K562 (cell line): ENCODE results near the gene CCL24. TPM values are rescaled to one million over a fixed set of nuclear protein-coding genes. Genes with fewer than 3 reads are reported as not detected.

Experiments used
- ATAC-seq: fragments of 200-7000 bp; cut with Tn5 transposase; 3 replicates; pipeline ENCODE4 v1.9.1; 2020; ENCODE audit warnings: moderate library complexity
- BruUV-seq: library from RNA; stranded (reverse); fragments of 400-500 nt; replicated peaks from 2 replicates; lab custom pipeline; 2021; lab: Mats Ljungman, UMichigan
- CTCF ChIA-PET: fragments of 300-600 bp; formaldehyde crosslinking; extraction: SDS; loops from one replicate; lab custom pipeline; 2021; ENCODE audit warnings: low intra/inter-chr PET ratio; lab: Yijun Ruan, JAX
- POLR2A ChIA-PET: fragments of 300-600, 350-650 bp; sonication (Branson Sonifier 250); formaldehyde crosslinking; extraction: SDS; loops from one replicate; lab custom pipeline; 2021; ENCODE audit warnings: antibody characterized with exemption, inconsistent platforms; lab: Yijun Ruan, JAX
- DNase-seq, 4 experiments: peaks; one replicate each; pipeline versions ENCODE4 v3.0.0 to v3.0.0-alpha.2; 2011 to 2018; ENCODE audit warnings: low spot score in 3 of 4, mixed read lengths in 3 of 4; ENCODE audit errors: extremely low read depth in 1 of 4
- FAIRE-seq: peaks from 2 replicates; lab custom pipeline; 2011; peaks lifted over from hg19 to GRCh38; lab: Jason Lieb, UNC
- H2AFZ ChIP-seq: 2 replicates; pipeline ENCODE4 v1.6.0; 2011; ENCODE audit warnings: low read depth, low read length, control low read depth, inconsistent platforms
- H3K27ac ChIP-seq: fragments of 200-600 bp; 3 replicates; pipeline ENCODE4 v1.8.0; 2011; ENCODE audit warnings: low read depth, mild to moderate bottlenecking, control low read depth, inconsistent platforms, low read length, moderate library complexity, mixed read lengths; ENCODE audit errors: extremely low read depth
- H3K27me3 ChIP-seq, 2 experiments: fragments of 300-600 bp in 1 of 2; 2 replicates in 1 of 2; 3 replicates in 1 of 2; pipeline versions ENCODE4 v1.6.0 to v1.8.0; 2011; ENCODE audit warnings: inconsistent platforms in 2 of 2, low read length in 2 of 2, mild to moderate bottlenecking in 1 of 2, mixed read lengths in 1 of 2, moderate library complexity in 1 of 2; ENCODE audit not compliant: control insufficient read depth in 2 of 2, insufficient read depth in 2 of 2
- H3K36me3 ChIP-seq: fragments of 300-600 bp; 3 replicates; pipeline ENCODE4 v1.8.0; 2011; ENCODE audit warnings: mild to moderate bottlenecking, low read length, inconsistent platforms; ENCODE audit not compliant: control insufficient read depth, insufficient read depth
- H3K4me1 ChIP-seq, 2 experiments: fragments of 200-600 bp in 1 of 2; replicated peaks in 1 of 2; 2 replicates in 1 of 2; 3 replicates in 1 of 2; pipeline versions ENCODE4 v1.5.1 to v1.8.0; 2011; ENCODE audit warnings: inconsistent platforms in 2 of 2, low read length in 2 of 2, mild to moderate bottlenecking in 1 of 2, mixed read lengths in 1 of 2, moderate library complexity in 1 of 2; ENCODE audit not compliant: control insufficient read depth in 2 of 2, insufficient read depth in 2 of 2
- H3K4me2 ChIP-seq: 2 replicates; pipeline ENCODE4 v1.6.1; 2011; ENCODE audit warnings: low read length, control low read depth, inconsistent platforms, mixed read lengths; ENCODE audit not compliant: insufficient read depth
- H3K4me3 ChIP-seq: fragments of 200-600 bp; sonication (generic), shearing (Covaris generic); 2 replicates; pipeline ENCODE4 v1.5.1; 2016; ENCODE audit warnings: control low read depth, inconsistent platforms
- H3K79me2 ChIP-seq: fragments of 200-600 bp; 3 replicates; pipeline ENCODE4 v1.8.0; 2011; ENCODE audit warnings: low read length, inconsistent platforms; ENCODE audit not compliant: control insufficient read depth, insufficient read depth
- H3K9ac ChIP-seq, 2 experiments: 2 replicates each; pipeline versions ENCODE4 v1.6.0 to v1.6.1; 2011; ENCODE audit warnings: low read depth in 2 of 2, low read length in 2 of 2, control low read depth in 1 of 2, inconsistent platforms in 1 of 2, mild to moderate bottlenecking in 1 of 2, mixed read lengths in 1 of 2; ENCODE audit not compliant: insufficient read depth in 1 of 2
- H3K9me1 ChIP-seq: one replicate; pipeline ENCODE4 v1.6.0; 2011; ENCODE audit warnings: inconsistent platforms, mild to moderate bottlenecking, low read length, moderate library complexity; ENCODE audit not compliant: control insufficient read depth, insufficient read depth
- H3K9me3 ChIP-seq: replicated peaks from 2 replicates; pipeline ENCODE4 v1.5.1; 2011; ENCODE audit warnings: low read depth, low read length, inconsistent platforms; ENCODE audit not compliant: control insufficient read depth, insufficient read depth
- H4K20me1 ChIP-seq: replicated peaks from 2 replicates; pipeline ENCODE4 v1.6.1; 2011; ENCODE audit warnings: low read length, inconsistent platforms, mixed read lengths; ENCODE audit not compliant: control insufficient read depth, insufficient read depth
- ARHGAP35 ChIP-seq: fragments of 450-650 bp; IDR thresholded peaks from 2 replicates; pipeline ENCODE4 v1.6.1; 2018; ENCODE audit not compliant: partially characterized antibody
- BRF1 ChIP-seq: IDR thresholded peaks from 3 replicates; pipeline ENCODE4 v1.6.1; 2011; ENCODE audit warnings: borderline replicate concordance, mild to moderate bottlenecking; ENCODE audit not compliant: insufficient read length; ENCODE audit errors: extremely low read depth
- CBFA2T3 ChIP-seq: fragments of 450-650 bp; IDR thresholded peaks from 2 replicates; pipeline ENCODE4 v1.6.1; 2017
- EP400 ChIP-seq: fragments of 450-650 bp; IDR thresholded peaks from 2 replicates; pipeline ENCODE4 v1.6.1; 2017; ENCODE audit warnings: antibody characterized with exemption, mild to moderate bottlenecking, moderate library complexity
- MCM7 ChIP-seq, 2 experiments: fragments of 450-650 bp; IDR thresholded peaks; 2 replicates each; pipeline ENCODE4 v1.6.1; 2016 to 2018
- MEIS2 ChIP-seq: fragments of 450-650 bp; IDR thresholded peaks from 2 replicates; pipeline ENCODE4 v1.6.1; 2014; ENCODE audit warnings: mild to moderate bottlenecking; ENCODE audit not compliant: partially characterized antibody
- STAG1 ChIP-seq: sonication (generic); formaldehyde crosslinking; IDR thresholded peaks from 2 replicates; pipeline ENCODE4 v1.5.0; 2020; ENCODE audit warnings: missing genetic modification reagents, borderline replicate concordance
- WGBS: fragments of 100-300 bp; shearing (Covaris generic); methylation state at CpG from one replicate; pipeline ENCODE4 v1.1.6; 2016; ENCODE audit warnings: low coverage, mixed read lengths; ENCODE audit not compliant: insufficient coverage; ENCODE audit errors: missing lambda C conversion rate; 5-methylcytosine and 5-hydroxymethylcytosine counted together
- in situ Hi-C: fragments of 300-500 bp; cut with MboI; formaldehyde crosslinking; loops from 4 replicates; pipeline ENCODE4 v1.15.0; 2018; ENCODE audit warnings: inconsistent platforms, mixed read lengths
- intact Hi-C: fragments of 100-400 bp; cut with micrococcal nuclease; formaldehyde crosslinking; loops from 2 replicates; pipeline ENCODE4 v1.14.2; 2022
- polyA plus RNA-seq, 8 experiments: library from polyadenylated mRNA; depleted of rRNA in 4 of 8; stranded (reverse) in 5 of 8; unstranded in 3 of 8; fragments of >200 nt; fragmentation: Nextera tagmentation in 2 of 8; fragmentation: Illumina TruSeq in 1 of 8; extraction: Ambion mirVana in 2 of 8; extraction: Trizol in 1 of 8; gene quantifications; 2 replicates each; pipeline versions ENCODE4 v1.2.1 to v1.2.3, GENCODE V29; 2011 to 2014; ENCODE audit warnings: inconsistent platforms in 1 of 8, missing spikeins in 1 of 8
- total RNA-seq, 7 experiments: library from RNA; depleted of rRNA in 6 of 7; stranded (reverse); fragments of >200 nt in 6 of 7; fragmentation: Illumina TruSeq in 2 of 7; extraction: Trizol in 2 of 7; gene quantifications; 2 replicates each; pipeline versions ENCODE4 v1.2.1 to v1.2.3, GENCODE V29; 2011 to 2021; ENCODE audit warnings: low replicate concordance in 1 of 7
- TF ChIP-seq, protein P1 (sequence below): fragments of 450-650 bp; IDR thresholded peaks from 2 replicates; pipeline ENCODE4 v1.6.1; 2016
- TF ChIP-seq, protein P2 (sequence below), 2 experiments: fragments of 450-650 bp in 1 of 2; sonication (generic) in 1 of 2; formaldehyde crosslinking in 1 of 2; IDR thresholded peaks in 1 of 2; conservative IDR thresholded peaks in 1 of 2; 2 replicates each; pipeline versions ENCODE4 v1.6.1 to v1.8.1; 2016 to 2023; ENCODE audit warnings: mild to moderate bottlenecking in 2 of 2, moderate library complexity in 2 of 2, inconsistent platforms in 1 of 2, missing genetic modification reagents in 1 of 2
- TF ChIP-seq, protein P3 (sequence below), 2 experiments: IDR thresholded peaks in 1 of 2; conservative IDR thresholded peaks in 1 of 2; 2 replicates each; pipeline ENCODE4 v1.6.1; 2016; ENCODE audit warnings: low read depth in 2 of 2, mild to moderate bottlenecking in 1 of 2, missing compliant biosample characterization in 1 of 2, missing genetic modification characterization in 1 of 2, moderate library complexity in 1 of 2
- TF ChIP-seq, protein P4 (sequence below): fragments of 250-450 bp; sonication (Bioruptor Pico); IDR thresholded peaks from 2 replicates; pipeline ENCODE4 v1.5.0; 2021
- TF ChIP-seq, protein P5 (sequence below): fragments of 250-450 bp; sonication (Bioruptor Pico); IDR thresholded peaks from 2 replicates; pipeline ENCODE4 v1.4.0; 2020; ENCODE audit warnings: mild to moderate bottlenecking, moderate library complexity

The CCL24 gene
- total and polyA plus RNA-seq, 9 of the 15 experiments (the other 6 are each of a cell fraction or from before 2014, with no cell fraction given) = 0.45 to 3.6 (median 0.95) TPM; not detected in 1

DNA sequence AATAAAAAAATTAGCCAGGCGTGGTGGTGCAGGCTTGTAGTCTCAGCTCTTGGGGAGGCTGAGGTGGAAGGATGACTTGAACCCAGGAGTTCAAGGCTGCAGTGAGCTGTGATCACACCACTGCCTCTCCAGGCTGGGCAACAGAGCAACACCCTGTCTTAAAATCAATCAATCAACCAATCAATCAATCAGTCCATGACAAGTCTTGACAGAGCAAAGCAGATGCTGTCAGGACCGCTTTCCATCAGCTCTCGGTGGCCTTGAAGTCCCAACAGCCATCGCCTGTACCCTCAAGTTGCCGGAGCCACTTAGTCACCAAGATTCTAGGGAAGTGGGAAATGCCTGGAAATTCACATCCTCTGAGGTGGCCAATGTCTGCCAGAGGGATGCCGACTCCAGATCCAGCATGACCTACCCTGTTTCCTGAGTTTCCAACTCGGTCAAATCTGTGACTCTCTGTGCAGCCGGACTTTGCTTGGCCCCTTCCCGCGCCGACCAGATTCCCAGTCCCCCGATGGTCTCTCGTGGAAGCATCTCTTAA is 871 bp upstream of the CCL24 start:
- Histone ChIP-seq H4K20me1 (no peaks in the 10 kb centered on the region), H3K79me2 (no peaks in the 10 kb centered on the region), H3K27me3 (no peaks in the 10 kb centered on the region; a peak in 2 of 5 replicates), H3K4me1 (peaks cover 11 to 16% of the 10 kb centered on the region in 2 experiments), H3K4me2 (no peak overlapping the region), H3K36me3 (no peaks in the 10 kb centered on the region), H3K27ac (no peak overlapping the region), H3K9me3 (no peaks in the 10 kb centered on the region), H3K9ac (no peak overlapping the region), H2AFZ (no peak overlapping the region), H3K9me1 (peaks cover 4% of the 10 kb centered on the region), H3K4me3 (no peak overlapping the region)
- FAIRE-seq = no peak
- BruUV-seq = no TSS peak
- ChIA-PET CTCF (no interaction called here), POLR2A (no interaction called here)
- intact Hi-C loops = loop anchor here (2.0 kb wide), 1 partner anchor 28 kb away; no protein-coding TSS in a partner anchor
- in situ Hi-C loops = no loop called here
- no peak for ATAC-seq
- 52% methylated on average over 13 of the region's 13 CpGs for WGBS
- DNase-seq = no peak
- TF ChIP-seq, protein P1, sequence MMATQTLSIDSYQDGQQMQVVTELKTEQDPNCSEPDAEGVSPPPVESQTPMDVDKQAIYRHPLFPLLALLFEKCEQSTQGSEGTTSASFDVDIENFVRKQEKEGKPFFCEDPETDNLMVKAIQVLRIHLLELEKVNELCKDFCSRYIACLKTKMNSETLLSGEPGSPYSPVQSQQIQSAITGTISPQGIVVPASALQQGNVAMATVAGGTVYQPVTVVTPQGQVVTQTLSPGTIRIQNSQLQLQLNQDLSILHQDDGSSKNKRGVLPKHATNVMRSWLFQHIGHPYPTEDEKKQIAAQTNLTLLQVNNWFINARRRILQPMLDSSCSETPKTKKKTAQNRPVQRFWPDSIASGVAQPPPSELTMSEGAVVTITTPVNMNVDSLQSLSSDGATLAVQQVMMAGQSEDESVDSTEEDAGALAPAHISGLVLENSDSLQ = peak; percentile 80
- TF ChIP-seq, protein P2, sequence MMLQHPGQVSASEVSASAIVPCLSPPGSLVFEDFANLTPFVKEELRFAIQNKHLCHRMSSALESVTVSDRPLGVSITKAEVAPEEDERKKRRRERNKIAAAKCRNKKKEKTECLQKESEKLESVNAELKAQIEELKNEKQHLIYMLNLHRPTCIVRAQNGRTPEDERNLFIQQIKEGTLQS (IDR thresholded peaks at IDR 0.05) = no peak
- TF ChIP-seq, protein P2 (CRISPR knock-in tag; conservative IDR thresholded peaks at IDR 0.05) = no peak
- TF ChIP-seq, protein P3, sequence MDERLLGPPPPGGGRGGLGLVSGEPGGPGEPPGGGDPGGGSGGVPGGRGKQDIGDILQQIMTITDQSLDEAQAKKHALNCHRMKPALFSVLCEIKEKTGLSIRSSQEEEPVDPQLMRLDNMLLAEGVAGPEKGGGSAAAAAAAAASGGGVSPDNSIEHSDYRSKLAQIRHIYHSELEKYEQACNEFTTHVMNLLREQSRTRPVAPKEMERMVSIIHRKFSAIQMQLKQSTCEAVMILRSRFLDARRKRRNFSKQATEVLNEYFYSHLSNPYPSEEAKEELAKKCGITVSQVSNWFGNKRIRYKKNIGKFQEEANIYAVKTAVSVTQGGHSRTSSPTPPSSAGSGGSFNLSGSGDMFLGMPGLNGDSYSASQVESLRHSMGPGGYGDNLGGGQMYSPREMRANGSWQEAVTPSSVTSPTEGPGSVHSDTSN (CRISPR knock-in tag; IDR thresholded peaks at IDR 0.05; ENCODE audit: low read depth) = no peak
- TF ChIP-seq, protein P3 (tag; conservative IDR thresholded peaks at IDR 0.05; ENCODE audit: low read depth) = peak; percentile 89
- TF ChIP-seq MEIS2 (peak; percentile 93), ARHGAP35 (peak; percentile 12), STAG1 (CRISPR knock-in tag) (no peak), BRF1 (no peak), MCM7 (IDR thresholded peaks at IDR 0.05) (no peak), CBFA2T3 (no peak), EP400 (no peak)
- TF ChIP-seq, protein P4, sequence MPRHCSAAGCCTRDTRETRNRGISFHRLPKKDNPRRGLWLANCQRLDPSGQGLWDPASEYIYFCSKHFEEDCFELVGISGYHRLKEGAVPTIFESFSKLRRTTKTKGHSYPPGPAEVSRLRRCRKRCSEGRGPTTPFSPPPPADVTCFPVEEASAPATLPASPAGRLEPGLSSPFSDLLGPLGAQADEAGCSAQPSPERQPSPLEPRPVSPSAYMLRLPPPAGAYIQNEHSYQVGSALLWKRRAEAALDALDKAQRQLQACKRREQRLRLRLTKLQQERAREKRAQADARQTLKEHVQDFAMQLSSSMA = no peak
- TF ChIP-seq, protein P5, sequence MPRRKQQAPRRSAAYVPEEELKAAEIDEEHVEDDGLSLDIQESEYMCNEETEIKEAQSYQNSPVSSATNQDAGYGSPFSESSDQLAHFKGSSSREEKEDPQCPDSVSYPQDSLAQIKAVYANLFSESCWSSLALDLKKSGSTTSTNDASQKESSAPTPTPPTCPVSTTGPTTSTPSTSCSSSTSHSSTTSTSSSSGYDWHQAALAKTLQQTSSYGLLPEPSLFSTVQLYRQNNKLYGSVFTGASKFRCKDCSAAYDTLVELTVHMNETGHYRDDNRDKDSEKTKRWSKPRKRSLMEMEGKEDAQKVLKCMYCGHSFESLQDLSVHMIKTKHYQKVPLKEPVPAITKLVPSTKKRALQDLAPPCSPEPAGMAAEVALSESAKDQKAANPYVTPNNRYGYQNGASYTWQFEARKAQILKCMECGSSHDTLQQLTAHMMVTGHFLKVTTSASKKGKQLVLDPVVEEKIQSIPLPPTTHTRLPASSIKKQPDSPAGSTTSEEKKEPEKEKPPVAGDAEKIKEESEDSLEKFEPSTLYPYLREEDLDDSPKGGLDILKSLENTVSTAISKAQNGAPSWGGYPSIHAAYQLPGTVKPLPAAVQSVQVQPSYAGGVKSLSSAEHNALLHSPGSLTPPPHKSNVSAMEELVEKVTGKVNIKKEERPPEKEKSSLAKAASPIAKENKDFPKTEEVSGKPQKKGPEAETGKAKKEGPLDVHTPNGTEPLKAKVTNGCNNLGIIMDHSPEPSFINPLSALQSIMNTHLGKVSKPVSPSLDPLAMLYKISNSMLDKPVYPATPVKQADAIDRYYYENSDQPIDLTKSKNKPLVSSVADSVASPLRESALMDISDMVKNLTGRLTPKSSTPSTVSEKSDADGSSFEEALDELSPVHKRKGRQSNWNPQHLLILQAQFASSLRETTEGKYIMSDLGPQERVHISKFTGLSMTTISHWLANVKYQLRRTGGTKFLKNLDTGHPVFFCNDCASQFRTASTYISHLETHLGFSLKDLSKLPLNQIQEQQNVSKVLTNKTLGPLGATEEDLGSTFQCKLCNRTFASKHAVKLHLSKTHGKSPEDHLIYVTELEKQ (CRISPR knock-in tag) = no peak
